ENCODE data around the gene DRD2.

The DRD2 gene

GRCh38 chr11:113507341-113507740 is 32.1 kb upstream of the DRD2 start:
- no peak for TF ChIP-seq CTCF (conservative IDR thresholded peaks at IDR 0.05)
- TF ChIP-seq ZFX (IDR thresholded peaks at IDR 0.05) = no peak
- no peak overlapping the region for H3K27ac ChIP-seq

- no peak overlapping the region for H3K27ac ChIP-seq
- TF ChIP-seq CTCF (conservative IDR thresholded peaks at IDR 0.05) = no peak
- no peak for TF ChIP-seq ZFX (IDR thresholded peaks at IDR 0.05)
These were observed 31.7 kb upstream of the DRD2 start for GRCh38 chr11:113506893-113507292.

GRCh38 chr11:113506461-113506860 is 31.3 kb upstream of the DRD2 start:
- H3K27ac ChIP-seq = no peak overlapping the region
- no peak for TF ChIP-seq ZFX (IDR thresholded peaks at IDR 0.05)
- TF ChIP-seq CTCF (conservative IDR thresholded peaks at IDR 0.05) = no peak

DNA sequence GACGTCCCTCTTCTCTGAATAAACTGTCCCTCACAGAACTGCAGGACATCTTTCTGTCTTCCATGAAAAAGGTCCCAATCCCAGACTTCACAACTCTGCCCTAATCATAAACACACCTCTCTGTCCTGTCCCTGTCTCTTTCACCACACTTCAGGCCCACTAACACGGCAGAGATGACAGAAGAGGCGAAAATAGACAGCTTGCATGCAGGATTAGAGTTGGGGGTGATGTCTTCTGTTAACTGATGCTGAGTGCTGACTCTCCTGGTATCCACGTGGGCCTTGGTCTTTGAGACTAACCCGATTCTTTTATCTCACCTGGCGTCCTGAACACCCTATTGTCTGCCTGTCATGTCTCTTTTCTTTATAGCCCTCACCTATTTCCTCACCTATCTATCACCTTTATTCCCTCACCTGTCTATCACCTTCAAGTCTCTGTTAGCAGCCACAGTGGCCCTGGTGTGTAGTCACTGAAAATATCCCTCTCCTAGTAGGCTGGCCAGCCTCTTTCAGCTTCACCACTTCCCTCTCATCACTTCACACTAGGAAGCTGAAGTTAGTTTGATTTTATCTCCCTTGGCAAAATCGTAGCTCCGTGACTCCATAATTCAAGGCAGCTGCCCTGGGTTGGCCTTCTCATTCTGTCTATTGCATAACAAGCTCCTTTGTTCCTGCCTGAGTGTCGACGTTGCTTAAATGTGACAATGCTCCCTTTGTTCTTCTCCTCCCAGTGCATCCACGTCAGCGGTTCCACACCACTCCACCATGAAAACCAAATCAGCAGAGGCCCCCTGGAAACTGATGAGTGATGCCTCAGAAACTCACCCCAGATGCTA is 30.6 kb upstream of the DRD2 start:
- no peak overlapping the region for H3K27ac ChIP-seq
- no peak for TF ChIP-seq CTCF (conservative IDR thresholded peaks at IDR 0.05)
- TF ChIP-seq ZFX (IDR thresholded peaks at IDR 0.05) = no peak

- TF ChIP-seq CTCF (conservative IDR thresholded peaks at IDR 0.05) = no peak
- H3K27ac ChIP-seq = no peak overlapping the region
These were observed 29.8 kb upstream of the DRD2 start for GRCh38 chr11:113505046-113505445.

DNA sequence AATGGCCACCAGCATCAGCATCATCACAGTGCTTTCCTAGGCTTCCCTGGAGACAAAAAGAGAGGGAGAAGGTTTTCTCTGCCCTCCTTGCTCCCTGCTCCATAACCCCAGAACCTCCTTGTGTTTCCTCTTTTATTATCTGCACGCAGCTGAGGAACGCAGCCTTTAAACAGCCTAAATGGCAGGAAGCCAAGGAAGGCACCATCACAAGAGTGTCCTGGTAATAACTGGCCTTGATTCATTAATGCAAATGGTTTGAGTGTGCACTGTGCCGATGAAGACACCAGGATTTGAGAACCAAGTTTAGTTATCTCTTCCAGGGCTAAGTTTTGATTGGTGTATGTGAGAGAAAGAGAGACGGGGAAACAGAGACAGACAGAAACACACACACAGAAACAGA is 29.4 kb upstream of the DRD2 start:
- no peak overlapping the region for H3K27ac ChIP-seq
- no peak for TF ChIP-seq CTCF (conservative IDR thresholded peaks at IDR 0.05)
- no peak for TF ChIP-seq ZFX (IDR thresholded peaks at IDR 0.05)

GRCh38 chr11:113504071-113504470 is 28.9 kb upstream of the DRD2 start:
- TF ChIP-seq ZFX (IDR thresholded peaks at IDR 0.05) (no peak), CTCF (conservative IDR thresholded peaks at IDR 0.05) (no peak)
- no peak overlapping the region for H3K27ac ChIP-seq
